Skeletal muscle satellite cell (primary cell): ENCODE data around the gene ZNF341.

Experiments
- H3K27me3 ChIP-seq: 2 replicates; pipeline ENCODE4 v1.7.0; 2013; ENCODE audit warnings: low read length; ENCODE audit not compliant: control insufficient read depth, insufficient read depth
- H3K36me3 ChIP-seq: 2 replicates; pipeline ENCODE4 v1.7.0; 2013; ENCODE audit warnings: mild to moderate bottlenecking, control low read depth, low read length; ENCODE audit not compliant: insufficient read depth
- H3K4me1 ChIP-seq: 2 replicates; pipeline ENCODE4 v1.7.0; 2013; ENCODE audit warnings: low read length; ENCODE audit not compliant: control insufficient read depth, insufficient read depth
- H3K4me2 ChIP-seq: 2 replicates; pipeline ENCODE4 v1.7.0; 2013; ENCODE audit warnings: mild to moderate bottlenecking, low read length
- H3K4me3 ChIP-seq: 2 replicates; pipeline ENCODE4 v1.7.0; 2013; ENCODE audit warnings: low read length
- H3K9ac ChIP-seq: 2 replicates; pipeline ENCODE4 v1.7.0; 2013; ENCODE audit warnings: mild to moderate bottlenecking, low read depth, low read length, moderate library complexity
- H3K9me3 ChIP-seq: replicated peaks from 2 replicates; pipeline ENCODE4 v1.7.0; 2013; ENCODE audit warnings: mild to moderate bottlenecking, control low read depth, low read length

Gene ZNF341

GRCh38 chr20:33761698-33762250, 30.0 kb downstream of the ZNF341 start:
- H3K27me3 ChIP-seq, result no peaks in the 10 kb centered on the region
- no peak overlapping the region for H3K4me2 ChIP-seq
- no peak overlapping the region for H3K9ac ChIP-seq
- peaks cover 14% of the 10 kb centered on the region for H3K36me3 ChIP-seq
- no peak overlapping the region for H3K4me3 ChIP-seq
- H3K4me1 ChIP-seq, result no peaks in the 10 kb centered on the region
- H3K9me3 ChIP-seq, result no peaks in the 10 kb centered on the region

GRCh38 chr20:33765099-33765498, 33.3 kb downstream of the ZNF341 start:
- Histone ChIP-seq H3K9ac (no peak overlapping the region), H3K4me3 (no peak overlapping the region), H3K27me3 (no peaks in the 10 kb centered on the region), H3K36me3 (peaks cover 12% of the 10 kb centered on the region), H3K4me2 (no peak overlapping the region), H3K9me3 (no peaks in the 10 kb centered on the region), H3K4me1 (no peaks in the 10 kb centered on the region)

GRCh38 chr20:33765592-33765991, 33.8 kb downstream of the ZNF341 start:
- Histone ChIP-seq H3K36me3 (peaks cover 12% of the 10 kb centered on the region), H3K27me3 (no peaks in the 10 kb centered on the region), H3K4me1 (no peaks in the 10 kb centered on the region), H3K4me3 (no peak overlapping the region), H3K9ac (no peak overlapping the region), H3K9me3 (no peaks in the 10 kb centered on the region), H3K4me2 (no peak overlapping the region)

- no peak overlapping the region for H3K9ac ChIP-seq
- no peak overlapping the region for H3K4me3 ChIP-seq
- no peaks in the 10 kb centered on the region for H3K27me3 ChIP-seq
Measured at GRCh38 chr20:33766686-33767085, 34.9 kb downstream of the ZNF341 start.

GRCh38 chr20:33767777-33768138, 36.0 kb downstream of the ZNF341 start:
- H3K4me2 ChIP-seq, result no peak overlapping the region
- no peaks in the 10 kb centered on the region for H3K9me3 ChIP-seq
- no peaks in the 10 kb centered on the region for H3K27me3 ChIP-seq
- no peak overlapping the region for H3K9ac ChIP-seq
- H3K36me3 ChIP-seq, result peaks cover 12% of the 10 kb centered on the region
- no peak overlapping the region for H3K4me3 ChIP-seq
- H3K4me1 ChIP-seq, result no peaks in the 10 kb centered on the region

More at GRCh38 chr20:33766686-33767085, 34.9 kb downstream of the ZNF341 start:
- Histone ChIP-seq H3K36me3 (peaks cover 12% of the 10 kb centered on the region), H3K4me2 (no peak overlapping the region), H3K4me1 (no peaks in the 10 kb centered on the region), H3K9me3 (no peaks in the 10 kb centered on the region)

GRCh38 chr20:33769043-33769442, 37.2 kb downstream of the ZNF341 start:
- no peaks in the 10 kb centered on the region for H3K27me3 ChIP-seq
- H3K36me3 ChIP-seq, result peaks cover 12% of the 10 kb centered on the region

GRCh38 chr20:33770005-33770404, 38.2 kb downstream of the ZNF341 start:
- H3K4me2 ChIP-seq, result no peak overlapping the region
- no peaks in the 10 kb centered on the region for H3K4me1 ChIP-seq
- no peak overlapping the region for H3K4me3 ChIP-seq
- H3K27me3 ChIP-seq, result no peaks in the 10 kb centered on the region
- no peak overlapping the region for H3K9ac ChIP-seq
- H3K9me3 ChIP-seq, result no peaks in the 10 kb centered on the region
- H3K36me3 ChIP-seq, result peaks cover 12% of the 10 kb centered on the region

More at GRCh38 chr20:33769043-33769442, 37.2 kb downstream of the ZNF341 start:
- Histone ChIP-seq H3K4me3 (no peak overlapping the region), H3K4me1 (no peaks in the 10 kb centered on the region), H3K4me2 (no peak overlapping the region), H3K9ac (no peak overlapping the region), H3K9me3 (no peaks in the 10 kb centered on the region)

- Histone ChIP-seq H3K4me3 (no peak overlapping the region), H3K4me2 (no peak overlapping the region)
Measured at GRCh38 chr20:33771938-33772337, 40.1 kb downstream of the ZNF341 start.

GRCh38 chr20:33772439-33772838, 40.6 kb downstream of the ZNF341 start:
- Histone ChIP-seq H3K9me3 (no peaks in the 10 kb centered on the region), H3K4me1 (no peaks in the 10 kb centered on the region), H3K4me2 (no peak overlapping the region), H3K4me3 (no peak overlapping the region), H3K9ac (no peak overlapping the region), H3K36me3 (peaks cover 5% of the 10 kb centered on the region), H3K27me3 (no peaks in the 10 kb centered on the region)

More at GRCh38 chr20:33771938-33772337, 40.1 kb downstream of the ZNF341 start:
- H3K27me3 ChIP-seq, result no peaks in the 10 kb centered on the region
- no peak overlapping the region for H3K9ac ChIP-seq
- no peaks in the 10 kb centered on the region for H3K4me1 ChIP-seq
- H3K36me3 ChIP-seq, result peaks cover 6% of the 10 kb centered on the region
- no peaks in the 10 kb centered on the region for H3K9me3 ChIP-seq

- no peaks in the 10 kb centered on the region for H3K9me3 ChIP-seq
- H3K4me3 ChIP-seq, result no peak overlapping the region
- no peaks in the 10 kb centered on the region for H3K27me3 ChIP-seq
- H3K9ac ChIP-seq, result no peak overlapping the region
- no peaks in the 10 kb centered on the region for H3K4me1 ChIP-seq
- H3K4me2 ChIP-seq, result no peak overlapping the region
- no peaks in the 10 kb centered on the region for H3K36me3 ChIP-seq
Measured at GRCh38 chr20:33773412-33774089, 41.8 kb downstream of the ZNF341 start.

GRCh38 chr20:33777816-33778215, 46.0 kb downstream of the ZNF341 start:
- no peaks in the 10 kb centered on the region for H3K4me1 ChIP-seq
- H3K9ac ChIP-seq, result no peak overlapping the region
- H3K27me3 ChIP-seq, result no peaks in the 10 kb centered on the region
- H3K36me3 ChIP-seq, result no peaks in the 10 kb centered on the region
- H3K4me3 ChIP-seq, result no peak overlapping the region
- H3K4me2 ChIP-seq, result no peak overlapping the region
- no peaks in the 10 kb centered on the region for H3K9me3 ChIP-seq

GRCh38 chr20:33781133-33781532, 49.3 kb downstream of the ZNF341 start:
- Histone ChIP-seq H3K4me3 (no peak overlapping the region), H3K36me3 (no peaks in the 10 kb centered on the region), H3K27me3 (no peaks in the 10 kb centered on the region), H3K9ac (no peak overlapping the region), H3K4me2 (no peak overlapping the region), H3K4me1 (no peaks in the 10 kb centered on the region), H3K9me3 (no peaks in the 10 kb centered on the region)
